ENCODE results near the gene RARRES2.

Gene RARRES2

DNA sequence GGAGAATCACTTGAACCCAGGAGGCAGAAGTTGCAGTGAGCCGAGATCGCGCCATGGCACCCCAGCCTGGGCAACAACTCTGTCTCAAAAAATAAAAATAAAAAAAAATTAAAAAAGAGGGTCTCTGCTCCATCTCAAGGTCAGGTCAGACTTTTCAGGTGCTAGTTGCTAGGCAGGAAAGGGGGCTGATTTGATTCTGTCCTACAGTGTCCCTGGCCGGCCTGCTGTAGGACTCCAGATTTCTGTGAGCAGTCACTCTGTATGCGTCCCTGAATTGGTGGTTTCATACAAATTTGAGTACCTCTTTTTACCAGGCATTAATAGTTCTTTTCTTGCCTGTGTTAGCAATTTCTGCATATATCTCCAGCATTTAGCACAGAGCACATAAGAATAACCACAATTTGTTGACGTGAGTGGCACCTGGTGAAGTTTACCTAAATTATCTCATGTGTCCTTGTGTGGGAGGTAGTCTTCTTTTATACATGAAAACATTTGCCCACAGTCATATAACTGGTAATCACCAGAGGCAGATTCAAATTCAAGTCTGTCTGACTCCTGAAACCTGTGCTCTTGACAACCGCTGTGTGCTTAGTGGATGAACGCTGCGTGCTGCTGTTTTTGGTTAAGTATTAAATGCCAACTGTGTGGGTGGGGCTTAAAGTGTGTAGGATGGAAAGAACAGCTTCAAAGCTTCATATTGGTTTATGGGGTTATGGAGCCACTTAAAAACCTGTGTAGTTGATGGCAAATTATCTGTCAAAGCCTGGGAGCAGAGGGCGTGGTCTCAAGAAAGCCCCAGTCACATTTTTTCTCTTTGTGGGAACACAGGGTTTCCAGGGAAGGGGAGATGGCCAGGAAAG is 34.5 kb upstream of the RARRES2 start:
- Histone ChIP-seq H3K9me3 (replicated peaks; ENCODE audit: low read length) (no peaks in the 10 kb centered on the region), H3K4me2 (ENCODE audit: low read length) (no peak overlapping the region), H3K4me3 (ENCODE audit: low read length) (no peak overlapping the region), H3K27me3 (ENCODE audit: control insufficient read depth, insufficient read depth, low read length) (no peaks in the 10 kb centered on the region), H3K4me1 (ENCODE audit: control insufficient read depth, insufficient read depth, low read length) (peaks cover 25% of the 10 kb centered on the region), H3K36me3 (ENCODE audit: insufficient read depth, low read length) (peaks cover 32% of the 10 kb centered on the region), H3K9ac (ENCODE audit: low read depth, low read length) (no peak overlapping the region)

GRCh38 chr7:150374472-150374871 is 33.0 kb upstream of the RARRES2 start:
- peaks cover 31% of the 10 kb centered on the region for H3K4me1 ChIP-seq (ENCODE audit: control insufficient read depth, insufficient read depth, low read length)
- no peaks in the 10 kb centered on the region for H3K9me3 ChIP-seq (replicated peaks; ENCODE audit: low read length)

DNA sequence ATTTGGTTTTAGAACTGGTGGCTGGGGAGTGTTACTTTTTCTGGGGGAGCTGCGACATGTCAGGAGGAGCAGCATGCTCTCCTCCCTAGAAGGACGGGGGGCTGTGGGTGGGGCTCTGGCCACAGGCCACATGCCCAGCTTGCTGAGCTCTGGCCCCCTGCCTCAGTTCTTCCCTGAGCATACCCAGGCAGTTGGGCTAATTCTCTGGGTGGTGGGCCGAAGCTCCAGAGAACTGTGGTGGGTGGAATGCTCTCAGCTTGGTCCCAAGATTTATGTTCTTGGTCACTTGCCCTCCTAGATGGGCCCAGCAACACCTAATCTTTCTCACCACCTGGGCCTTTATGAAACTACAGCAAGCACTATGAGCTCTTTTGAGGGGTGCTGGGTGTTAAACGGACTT is 32.6 kb upstream of the RARRES2 start:
- Histone ChIP-seq H3K9me3 (replicated peaks; ENCODE audit: low read length) (no peaks in the 10 kb centered on the region), H3K36me3 (ENCODE audit: insufficient read depth, low read length) (peaks cover 32% of the 10 kb centered on the region), H3K4me1 (ENCODE audit: control insufficient read depth, insufficient read depth, low read length) (peaks cover 31% of the 10 kb centered on the region), H3K4me3 (ENCODE audit: low read length) (no peak overlapping the region), H3K27me3 (ENCODE audit: control insufficient read depth, insufficient read depth, low read length) (no peaks in the 10 kb centered on the region), H3K4me2 (ENCODE audit: low read length) (no peak overlapping the region), H3K9ac (ENCODE audit: low read depth, low read length) (no peak overlapping the region)

More at GRCh38 chr7:150374472-150374871, 33.0 kb upstream of the RARRES2 start:
- no peaks in the 10 kb centered on the region for H3K27me3 ChIP-seq (ENCODE audit: control insufficient read depth, insufficient read depth, low read length)
- H3K4me3 ChIP-seq (ENCODE audit: low read length) = no peak overlapping the region
- no peak overlapping the region for H3K4me2 ChIP-seq (ENCODE audit: low read length)
- no peak overlapping the region for H3K9ac ChIP-seq (ENCODE audit: low read depth, low read length)
- H3K36me3 ChIP-seq (ENCODE audit: insufficient read depth, low read length) = peaks cover 32% of the 10 kb centered on the region

DNA sequence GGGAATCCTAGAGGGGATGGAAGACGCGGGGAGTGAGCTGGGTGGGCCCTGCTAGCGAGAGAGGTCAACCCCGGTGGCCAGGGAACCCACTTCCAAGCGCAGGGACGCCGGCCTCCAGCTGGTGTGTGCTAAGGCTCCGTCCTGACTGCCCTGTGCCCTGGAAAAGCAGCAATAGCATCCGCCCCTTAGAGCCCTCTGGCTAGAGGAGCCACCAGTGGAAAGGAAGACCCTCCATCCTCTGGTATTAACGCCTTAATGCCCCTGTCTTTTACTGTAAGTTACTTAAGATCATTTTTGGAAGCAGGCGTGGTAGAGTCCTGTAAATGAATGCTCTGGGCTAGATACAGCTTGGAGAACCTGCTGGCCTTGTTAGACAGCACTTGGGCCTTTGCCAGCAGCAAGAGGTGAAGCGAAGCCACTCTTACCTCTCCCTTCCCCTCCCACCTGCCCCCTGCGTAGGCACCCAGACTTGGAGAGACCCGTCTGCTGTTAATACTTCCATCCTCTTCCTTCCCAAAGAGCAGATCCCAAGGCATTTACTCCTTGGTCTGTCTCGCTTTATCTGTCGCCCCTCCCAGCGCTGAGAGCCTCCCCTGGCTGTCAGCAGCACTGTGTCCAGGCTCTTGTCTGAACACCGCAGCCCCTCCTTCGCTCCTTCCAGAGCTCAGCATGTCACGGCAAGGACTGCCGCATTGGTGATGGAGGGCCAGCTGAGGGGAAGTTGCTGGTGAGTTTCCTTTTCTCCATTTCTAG is 31.8 kb upstream of the RARRES2 start:
- H3K4me3 ChIP-seq (ENCODE audit: low read length) = no peak overlapping the region
- H3K27me3 ChIP-seq (ENCODE audit: control insufficient read depth, insufficient read depth, low read length) = no peaks in the 10 kb centered on the region
- H3K4me1 ChIP-seq (ENCODE audit: control insufficient read depth, insufficient read depth, low read length) = peaks cover 27% of the 10 kb centered on the region

DNA sequence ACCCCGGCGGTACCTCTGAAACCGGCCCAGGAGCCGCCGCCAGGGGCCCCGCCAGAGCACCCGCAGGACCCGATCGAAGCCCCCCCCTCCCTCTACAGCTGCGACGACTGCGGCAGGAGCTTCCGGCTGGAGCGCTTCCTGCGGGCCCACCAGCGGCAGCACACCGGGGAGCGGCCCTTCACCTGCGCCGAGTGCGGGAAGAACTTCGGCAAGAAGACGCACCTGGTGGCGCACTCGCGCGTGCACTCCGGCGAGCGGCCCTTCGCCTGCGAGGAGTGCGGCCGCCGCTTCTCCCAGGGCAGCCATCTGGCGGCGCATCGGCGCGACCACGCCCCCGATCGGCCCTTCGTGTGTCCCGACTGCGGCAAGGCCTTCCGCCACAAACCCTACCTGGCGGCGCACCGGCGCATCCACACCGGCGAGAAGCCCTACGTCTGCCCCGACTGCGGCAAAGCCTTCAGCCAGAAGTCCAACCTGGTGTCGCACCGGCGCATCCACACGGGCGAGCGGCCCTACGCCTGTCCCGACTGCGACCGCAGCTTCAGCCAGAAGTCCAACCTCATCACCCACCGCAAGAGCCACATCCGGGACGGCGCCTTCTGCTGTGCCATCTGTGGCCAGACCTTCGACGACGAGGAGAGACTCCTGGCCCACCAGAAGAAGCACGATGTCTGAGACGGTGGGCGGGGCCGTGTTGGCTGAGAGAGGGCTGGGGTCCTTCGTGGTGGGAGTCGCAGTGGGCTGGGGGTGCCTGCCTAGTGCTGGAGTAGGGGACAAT is 31.0 kb upstream of the RARRES2 start:
- H3K4me3 ChIP-seq (ENCODE audit: low read length) = no peak overlapping the region
- H3K4me1 ChIP-seq (ENCODE audit: control insufficient read depth, insufficient read depth, low read length) = peaks cover 27% of the 10 kb centered on the region
- H3K27me3 ChIP-seq (ENCODE audit: control insufficient read depth, insufficient read depth, low read length) = no peaks in the 10 kb centered on the region
- H3K9me3 ChIP-seq (replicated peaks; ENCODE audit: low read length) = no peaks in the 10 kb centered on the region
- H3K36me3 ChIP-seq (ENCODE audit: insufficient read depth, low read length) = peaks cover 32% of the 10 kb centered on the region
- no peak overlapping the region for H3K4me2 ChIP-seq (ENCODE audit: low read length)
- no peak overlapping the region for H3K9ac ChIP-seq (ENCODE audit: low read depth, low read length)

More for the DNA sequence above, 31.8 kb upstream of the RARRES2 start:
- H3K4me2 ChIP-seq (ENCODE audit: low read length) = no peak overlapping the region
- H3K9me3 ChIP-seq (replicated peaks; ENCODE audit: low read length) = no peaks in the 10 kb centered on the region
- H3K36me3 ChIP-seq (ENCODE audit: insufficient read depth, low read length) = peaks cover 32% of the 10 kb centered on the region
- H3K9ac ChIP-seq (ENCODE audit: low read depth, low read length) = no peak overlapping the region

- peaks cover 26% of the 10 kb centered on the region for H3K4me1 ChIP-seq (ENCODE audit: control insufficient read depth, insufficient read depth, low read length)
- peaks cover 32% of the 10 kb centered on the region for H3K36me3 ChIP-seq (ENCODE audit: insufficient read depth, low read length)
- no peak overlapping the region for H3K4me3 ChIP-seq (ENCODE audit: low read length)
- no peak overlapping the region for H3K9ac ChIP-seq (ENCODE audit: low read depth, low read length)
- no peaks in the 10 kb centered on the region for H3K27me3 ChIP-seq (ENCODE audit: control insufficient read depth, insufficient read depth, low read length)
- H3K4me2 ChIP-seq (ENCODE audit: low read length) = no peak overlapping the region
- no peaks in the 10 kb centered on the region for H3K9me3 ChIP-seq (replicated peaks; ENCODE audit: low read length)
Observed at GRCh38 chr7:150371996-150372270, 30.5 kb upstream of the RARRES2 start.

- peak overlapping the region; percentile 93 for H3K4me2 ChIP-seq (ENCODE audit: low read length)
- H3K9me3 ChIP-seq (replicated peaks; ENCODE audit: low read length) = no peaks in the 10 kb centered on the region
- H3K27me3 ChIP-seq (ENCODE audit: control insufficient read depth, insufficient read depth, low read length) = no peaks in the 10 kb centered on the region
- peak overlapping the region; percentile 24 for H3K9ac ChIP-seq (ENCODE audit: low read depth, low read length)
- peaks cover 26% of the 10 kb centered on the region for H3K4me1 ChIP-seq (ENCODE audit: control insufficient read depth, insufficient read depth, low read length)
- H3K4me3 ChIP-seq (ENCODE audit: low read length) = no peak overlapping the region
- peaks cover 32% of the 10 kb centered on the region for H3K36me3 ChIP-seq (ENCODE audit: insufficient read depth, low read length)
Observed at GRCh38 chr7:150371131-150371995, 29.9 kb upstream of the RARRES2 start.

- Histone ChIP-seq H3K4me3 (ENCODE audit: low read length) (peak overlapping the region; percentile 95), H3K9ac (ENCODE audit: low read depth, low read length) (peak overlapping the region; percentile 90), H3K36me3 (ENCODE audit: insufficient read depth, low read length) (peaks cover 32% of the 10 kb centered on the region), H3K27me3 (ENCODE audit: control insufficient read depth, insufficient read depth, low read length) (no peaks in the 10 kb centered on the region), H3K9me3 (replicated peaks; ENCODE audit: low read length) (no peaks in the 10 kb centered on the region), H3K4me1 (ENCODE audit: control insufficient read depth, insufficient read depth, low read length) (peaks cover 26% of the 10 kb centered on the region), H3K4me2 (ENCODE audit: low read length) (peak overlapping the region; percentile 93)
Observed at GRCh38 chr7:150370612-150371071, 29.2 kb upstream of the RARRES2 start.

GRCh38 chr7:150369748-150370501 is 28.5 kb upstream of the RARRES2 start:
- Histone ChIP-seq H3K36me3 (ENCODE audit: insufficient read depth, low read length) (peaks cover 32% of the 10 kb centered on the region), H3K9me3 (replicated peaks; ENCODE audit: low read length) (no peaks in the 10 kb centered on the region), H3K27me3 (ENCODE audit: control insufficient read depth, insufficient read depth, low read length) (no peaks in the 10 kb centered on the region), H3K4me2 (ENCODE audit: low read length) (peak overlapping the region; percentile 93), H3K4me3 (ENCODE audit: low read length) (peak overlapping the region; percentile 95), H3K9ac (ENCODE audit: low read depth, low read length) (peak overlapping the region; percentile 90), H3K4me1 (ENCODE audit: control insufficient read depth, insufficient read depth, low read length) (peaks cover 26% of the 10 kb centered on the region)
